Measurements from ENCODE around the gene SCG3.

DNA sequence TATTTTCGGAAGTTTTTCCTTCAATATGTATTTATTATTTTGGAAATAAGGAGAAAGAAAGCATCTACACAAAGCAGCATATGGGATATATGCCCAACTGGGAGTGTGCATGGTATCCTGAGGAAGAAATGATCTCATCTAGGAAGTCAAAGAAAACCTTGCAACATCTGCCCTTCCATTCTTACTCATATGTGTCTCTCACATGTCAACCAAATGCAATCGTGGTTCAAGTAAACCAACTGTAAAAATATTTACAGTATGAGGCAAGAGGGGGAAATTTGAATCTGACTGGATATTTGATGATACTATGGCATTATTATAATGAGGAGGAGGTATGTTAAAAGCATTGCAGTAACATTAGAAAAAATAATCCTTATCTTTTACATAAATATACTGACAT, 3.2 kb upstream of the SCG3 start:
- TF ChIP-seq CTCF (IDR thresholded peaks at IDR 0.05 in 4 of 5, conservative IDR thresholded peaks at IDR 0.05 in 1 of 5) (no peak), POLR2A (IDR thresholded peaks at IDR 0.05) (no peak)

All from gastrocnemius medialis (tissue), 4 donors.